GM12878 (cell line): ENCODE data around the gene FOLR3. TPM values are rescaled to one million over a fixed set of nuclear protein-coding genes. Genes with fewer than 3 reads are reported as not detected.
"Not testable (repeated sequence)": the region's sequence is repeated elsewhere in the genome, so short reads cannot be mapped to it uniquely, and the experiment has no call there.

ENCODE experiments used
- ATAC-seq: fragments of 200-7000 bp; cut with Tn5 transposase; 3 replicates; pipeline ENCODE4 v1.9.1; 2020; ENCODE audit warnings: mild to moderate bottlenecking, moderate library complexity
- BruUV-seq: library from RNA; stranded (reverse); fragments of 400-500 nt; replicated peaks from 2 replicates; lab custom pipeline; 2021; lab: Mats Ljungman, UMichigan
- CTCF ChIA-PET: fragments of 300-600 bp; sonication (Branson Sonifier 250); formaldehyde crosslinking; extraction: SDS; loops from one replicate; lab custom pipeline; 2021; ENCODE audit warnings: inconsistent platforms; lab: Yijun Ruan, JAX
- POLR2A ChIA-PET: fragments of 350-600 bp; formaldehyde crosslinking; extraction: SDS; loops from one replicate; lab custom pipeline; 2021; ENCODE audit warnings: inconsistent platforms; lab: Charles Lee
- RAD21 ChIA-PET: fragments of 300-600 bp; sonication (Branson Sonifier 250); formaldehyde crosslinking; loops from one replicate; lab custom pipeline; 2023; ENCODE audit warnings: antibody characterized with exemption; ENCODE audit not compliant: unreplicated experiment; lab: Charles Lee
- SMC1A ChIA-PET: fragments of 300-600 bp; sonication (Branson Sonifier 250); formaldehyde crosslinking; loops from one replicate; lab custom pipeline; 2023; ENCODE audit not compliant: unreplicated experiment, uncharacterized antibody; lab: Charles Lee
- DNase-seq: peaks from one replicate; pipeline ENCODE4 v3.0.0-alpha.2; 2011; ENCODE audit warnings: low read depth, low spot score
- FAIRE-seq: peaks from 3 replicates; lab custom pipeline; 2011; peaks lifted over from hg19 to GRCh38; lab: Jason Lieb, UNC
- H2AFZ ChIP-seq: 2 replicates; pipeline ENCODE4 v1.6.0; 2011; ENCODE audit warnings: low read depth, low read length, control low read depth; ENCODE audit not compliant: control insufficient read depth
- H3K27ac ChIP-seq: 2 replicates; pipeline ENCODE4 v1.5.1; 2011; ENCODE audit warnings: control low read depth; ENCODE audit not compliant: control insufficient read depth, insufficient read depth
- H3K27me3 ChIP-seq, 2 experiments: replicated peaks in 1 of 2; 2 replicates each; pipeline versions ENCODE4 v1.6.0 to v1.6.1; 2011; ENCODE audit warnings: low read length in 1 of 2; ENCODE audit not compliant: control insufficient read depth in 2 of 2, insufficient read depth in 2 of 2
- H3K36me3 ChIP-seq, 2 experiments: 2 replicates each; pipeline ENCODE4 v1.5.1; 2011; ENCODE audit warnings: low read length in 1 of 2; ENCODE audit not compliant: control insufficient read depth in 2 of 2, insufficient read depth in 2 of 2
- H3K4me1 ChIP-seq: 2 replicates; pipeline ENCODE4 v1.6.1; 2011; ENCODE audit warnings: mild to moderate bottlenecking, low read length, moderate library complexity, mixed read lengths; ENCODE audit not compliant: control insufficient read depth, insufficient read depth
- H3K4me2 ChIP-seq: 2 replicates; pipeline ENCODE4 v1.6.0; 2011; ENCODE audit warnings: control low read depth; ENCODE audit not compliant: control insufficient read depth, insufficient read depth
- H3K4me3 ChIP-seq: fragments of 200-600 bp; sonication (generic); 2 replicates; pipeline ENCODE4 v1.5.1; 2016
- H3K79me2 ChIP-seq: 2 replicates; pipeline ENCODE4 v1.6.0; 2011; ENCODE audit warnings: low read length; ENCODE audit not compliant: control insufficient read depth, insufficient read depth
- H3K9ac ChIP-seq: 2 replicates; pipeline ENCODE4 v1.8.0; 2011; ENCODE audit warnings: low read length, control low read depth, mixed read lengths; ENCODE audit not compliant: control insufficient read depth, insufficient read depth
- H3K9me3 ChIP-seq: replicated peaks from 3 replicates; pipeline ENCODE4 v1.5.1; 2011; ENCODE audit warnings: mild to moderate bottlenecking, low read length; ENCODE audit not compliant: control insufficient read depth, insufficient read depth
- H4K20me1 ChIP-seq: 2 replicates; pipeline ENCODE4 v1.6.0; 2011; ENCODE audit not compliant: control insufficient read depth, insufficient read depth
- WGBS: methylation state at CpG from one replicate; pipeline ENCODE4 v1.1.6; 2016; ENCODE audit warnings: low lambda C conversion rate; ENCODE audit not compliant: insufficient replicate concordance, insufficient coverage; ENCODE audit errors: missing lambda C conversion rate; 5-methylcytosine and 5-hydroxymethylcytosine counted together
- in situ Hi-C: fragments of 300-500 bp; cut with MboI; formaldehyde crosslinking; loops from 9 replicates; pipeline ENCODE4 v1.14.3; 2018; ENCODE audit warnings: mixed read lengths
- intact Hi-C: fragments of 100-400 bp; cut with micrococcal nuclease; formaldehyde crosslinking; loops from one replicate; pipeline ENCODE4 v1.14.2; 2022; ENCODE audit not compliant: unreplicated experiment
- polyA plus RNA-seq, 11 experiments: library from polyadenylated mRNA; depleted of rRNA in 4 of 11; unstranded in 6 of 11; stranded (reverse) in 5 of 11; fragments of >200 nt; fragmentation: Nextera tagmentation in 4 of 11; fragmentation: Illumina TruSeq in 1 of 11; extraction: Ambion mirVana in 4 of 11; extraction: Trizol in 1 of 11; gene quantifications; 1 replicate in 1 of 11; 2 replicates in 10 of 11; pipeline versions ENCODE4 v1.2.1 to v1.2.3, GENCODE V29; 2011 to 2016; ENCODE audit warnings: inconsistent platforms in 2 of 11, missing spikeins in 2 of 11, low read depth in 1 of 11
- total RNA-seq, 4 experiments: library from RNA; depleted of rRNA in 3 of 4; stranded (reverse); fragments of >200 nt in 3 of 4; fragmentation: Illumina TruSeq in 1 of 4; extraction: Trizol in 1 of 4; gene quantifications; 2 replicates each; pipeline versions ENCODE4 v1.2.1 to v1.2.3, GENCODE V29; 2013 to 2021

FOLR3 gene
- total and polyA plus RNA-seq, 10 of the 15 experiments (the other 5 are each of a cell fraction or from before 2014, with no cell fraction given), result not detected

GRCh38 chr11:72164187-72164586 lies 28.7 kb downstream of the FOLR3 start:
- DNase-seq, intact Hi-C loops, ATAC-seq, H3K9ac ChIP-seq, H3K27me3 ChIP-seq, H3K36me3 ChIP-seq, H3K9me3 ChIP-seq, BruUV-seq, H3K4me2 ChIP-seq, FAIRE-seq, RAD21 ChIA-PET, H2AFZ ChIP-seq, H3K27ac ChIP-seq, H3K4me3 ChIP-seq, H4K20me1 ChIP-seq, H3K79me2 ChIP-seq, POLR2A ChIA-PET, H3K4me1 ChIP-seq, in situ Hi-C loops: not testable (repeated sequence)
- ChIA-PET SMC1A (interaction anchor here (0.6 kb wide), 1 partner anchor 167 kb away, joined by 3 read pairs; no protein-coding TSS in a partner anchor), CTCF (interaction anchor here (1.2 kb wide), 1 partner anchor 20 kb away, joined by 3 read pairs; no protein-coding TSS in a partner anchor)
- WGBS, result 75% methylated on average over 2 of the region's 3 CpGs

- 80% methylated on average over 5 of the region's 5 CpGs for WGBS
- H3K9ac ChIP-seq, in situ Hi-C loops, H3K79me2 ChIP-seq, H3K36me3 ChIP-seq, BruUV-seq, H3K4me3 ChIP-seq, intact Hi-C loops, H3K4me2 ChIP-seq, H3K27ac ChIP-seq, FAIRE-seq, H3K4me1 ChIP-seq, H2AFZ ChIP-seq, POLR2A ChIA-PET, DNase-seq, ATAC-seq, H3K27me3 ChIP-seq, H3K9me3 ChIP-seq, H4K20me1 ChIP-seq: not testable (repeated sequence)
- CTCF ChIA-PET, result interaction anchor here (2.3 kb wide), 1 partner anchor 25 kb away, joined by 12 read pairs; no protein-coding TSS in a partner anchor
- SMC1A ChIA-PET, result interaction anchor here (0.7 kb wide), 1 partner anchor 25 kb away, joined by 3 read pairs; no protein-coding TSS in a partner anchor
- RAD21 ChIA-PET, result interaction anchor here (1.1 kb wide), 1 partner anchor 191 kb away, joined by 3 read pairs; no protein-coding TSS in a partner anchor
These were observed 33.6 kb downstream of the FOLR3 start for GRCh38 chr11:72169046-72169555.

- H3K79me2 ChIP-seq, H3K27ac ChIP-seq, H3K4me3 ChIP-seq, ATAC-seq, CTCF ChIA-PET, H3K4me2 ChIP-seq, H2AFZ ChIP-seq, BruUV-seq, FAIRE-seq, H4K20me1 ChIP-seq, POLR2A ChIA-PET, intact Hi-C loops, H3K36me3 ChIP-seq, in situ Hi-C loops, H3K9me3 ChIP-seq, H3K9ac ChIP-seq, H3K4me1 ChIP-seq, DNase-seq, H3K27me3 ChIP-seq: not testable (repeated sequence)
- ChIA-PET SMC1A (interaction anchor here (0.7 kb wide), 1 partner anchor 26 kb away, joined by 3 read pairs; no protein-coding TSS in a partner anchor), RAD21 (interaction anchor here (1.1 kb wide), 1 partner anchor 192 kb away, joined by 3 read pairs; no protein-coding TSS in a partner anchor)
- WGBS, result 70% methylated on average over 3 of the region's 3 CpGs
These were observed 34.2 kb downstream of the FOLR3 start for GRCh38 chr11:72169754-72170153.

GRCh38 chr11:72172043-72172442 lies 36.5 kb downstream of the FOLR3 start:
- 38% methylated on average over 4 of the region's 4 CpGs for WGBS
- H2AFZ ChIP-seq, in situ Hi-C loops, H3K36me3 ChIP-seq, CTCF ChIA-PET, H4K20me1 ChIP-seq, H3K4me1 ChIP-seq, H3K27me3 ChIP-seq, H3K27ac ChIP-seq, POLR2A ChIA-PET, H3K4me2 ChIP-seq, DNase-seq, H3K79me2 ChIP-seq, FAIRE-seq, BruUV-seq, RAD21 ChIA-PET, H3K9me3 ChIP-seq, H3K9ac ChIP-seq, SMC1A ChIA-PET, H3K4me3 ChIP-seq, ATAC-seq, intact Hi-C loops: not testable (repeated sequence)
